GM18858 (cell line): Measurements from ENCODE around the gene ARHGEF12.
A peak's percentile ranks its signal among the peaks of the same experiment; 100 is the strongest.

Source experiments
- ATAC-seq: cut with Tn5 transposase; IDR thresholded peaks from one replicate; pipeline ENCODE4 v1.9.1; 2021; ENCODE audit not compliant: unreplicated experiment

ARHGEF12 gene

GRCh38 chr11:120335908-120336640 is at the start of gene ARHGEF12:
Gene ARHGEF12, plus strand, starts transcription at chr11:120336413. Its CDS starts 831 bp downstream, at chr11:120337244.
- peak; percentile 35 for ATAC-seq

- ATAC-seq, result no peak
Measured at GRCh38 chr11:120288021-120288420, 48.2 kb upstream of the ARHGEF12 start.

GRCh38 chr11:120289426-120289825 is 46.8 kb upstream of the ARHGEF12 start:
- ATAC-seq, result no peak

- no peak for ATAC-seq
Measured at GRCh38 chr11:120290956-120291355, 45.3 kb upstream of the ARHGEF12 start.

GRCh38 chr11:120293038-120293800 is 43.0 kb upstream of the ARHGEF12 start:
- no peak for ATAC-seq

- ATAC-seq, result no peak
Measured at GRCh38 chr11:120294096-120294495, 42.1 kb upstream of the ARHGEF12 start.

- no peak for ATAC-seq
Measured at GRCh38 chr11:120295099-120295498, 41.1 kb upstream of the ARHGEF12 start.

GRCh38 chr11:120296554-120296953 is 39.7 kb upstream of the ARHGEF12 start:
- ATAC-seq, result no peak

GRCh38 chr11:120298461-120298860 is 37.8 kb upstream of the ARHGEF12 start:
- ATAC-seq, result no peak

- no peak for ATAC-seq
Measured at GRCh38 chr11:120302001-120302805, 34.0 kb upstream of the ARHGEF12 start.

- ATAC-seq, result peak; percentile 55
Measured at GRCh38 chr11:120303004-120303637, 33.1 kb upstream of the ARHGEF12 start.

- no peak for ATAC-seq
Measured at GRCh38 chr11:120304526-120304925, 31.7 kb upstream of the ARHGEF12 start.

- ATAC-seq, result no peak
Measured at GRCh38 chr11:120305286-120305685, 30.9 kb upstream of the ARHGEF12 start.

GRCh38 chr11:120306519-120307242 is 29.5 kb upstream of the ARHGEF12 start:
- no peak for ATAC-seq

- no peak for ATAC-seq
Measured at GRCh38 chr11:120307476-120307875, 28.7 kb upstream of the ARHGEF12 start.

GRCh38 chr11:120308081-120308480 is 28.1 kb upstream of the ARHGEF12 start:
- no peak for ATAC-seq

- no peak for ATAC-seq
Measured at GRCh38 chr11:120310870-120311269, 25.3 kb upstream of the ARHGEF12 start.

- ATAC-seq, result no peak
Measured at GRCh38 chr11:120314861-120315260, 21.4 kb upstream of the ARHGEF12 start.

GRCh38 chr11:120316880-120317688 is 19.1 kb upstream of the ARHGEF12 start:
- no peak for ATAC-seq
